Measurements from ENCODE around the gene SLC26A8. TPM values are rescaled to one million over a fixed set of nuclear protein-coding genes. Genes with fewer than 3 reads are reported as not detected.
"Not testable (repeated sequence)": the region's sequence is repeated elsewhere in the genome, so short reads cannot be mapped to it uniquely, and the experiment has no call there.

The SLC26A8 gene
- total RNA-seq, 1 donor from 2014 or later: not detected

- no peak for TF ChIP-seq POLR2AphosphoS5 (IDR thresholded peaks at IDR 0.05; ENCODE audit: insufficient read depth in 1 of 2, low read depth in 1 of 2)
- no peak for TF ChIP-seq CTCF (IDR thresholded peaks at IDR 0.05)
- TF ChIP-seq POLR2A (IDR thresholded peaks at IDR 0.05): no peak
- no peak for DNase-seq (ENCODE audit: extremely low spot score in 2 of 2)
- Histone ChIP-seq H3K27me3 (no peaks in the 10 kb centered on the region), H3K36me3 (no peaks in the 10 kb centered on the region), H3K4me1 (no peaks in the 10 kb centered on the region), H3K9me3 (no peaks in the 10 kb centered on the region), H3K4me3 (no peak overlapping the region), H3K27ac (no peak overlapping the region)
- intact Hi-C loops (cut with DNase I): no loop called here
These were observed 8.8 kb downstream of the SLC26A8 start for GRCh38 chr6:36015666-36016065.

GRCh38 chr6:36000451-36000850 lies 24.0 kb downstream of the SLC26A8 start:
- intact Hi-C loops (cut with DNase I): no loop called here
- TF ChIP-seq POLR2AphosphoS5 (IDR thresholded peaks at IDR 0.05; ENCODE audit: insufficient read depth in 1 of 2, low read depth in 1 of 2) (no peak), CTCF (IDR thresholded peaks at IDR 0.05) (no peak), POLR2A (IDR thresholded peaks at IDR 0.05) (no peak)
- H3K27ac ChIP-seq: no peak overlapping the region
- H3K4me1 ChIP-seq: no peaks in the 10 kb centered on the region
- H3K27me3 ChIP-seq: no peaks in the 10 kb centered on the region
- H3K36me3 ChIP-seq: no peaks in the 10 kb centered on the region
- no peak overlapping the region for H3K4me3 ChIP-seq
- DNase-seq (ENCODE audit: extremely low spot score in 2 of 2): no peak
- H3K9me3 ChIP-seq: no peaks in the 10 kb centered on the region

GRCh38 chr6:35993150-35993549 lies 31.3 kb downstream of the SLC26A8 start:
- intact Hi-C loops (cut with DNase I): no loop called here
- no peak for DNase-seq (ENCODE audit: extremely low spot score in 2 of 2)
- H3K27me3 ChIP-seq: no peaks in the 10 kb centered on the region
- H3K27ac ChIP-seq: no peak overlapping the region
- H3K4me3 ChIP-seq: no peak overlapping the region
- no peak for TF ChIP-seq CTCF (IDR thresholded peaks at IDR 0.05)
- no peak for TF ChIP-seq POLR2AphosphoS5 (IDR thresholded peaks at IDR 0.05; ENCODE audit: insufficient read depth in 1 of 2, low read depth in 1 of 2)
- no peak for TF ChIP-seq POLR2A (IDR thresholded peaks at IDR 0.05)
- H3K9me3 ChIP-seq: no peaks in the 10 kb centered on the region
- H3K36me3 ChIP-seq: no peaks in the 10 kb centered on the region
- no peaks in the 10 kb centered on the region for H3K4me1 ChIP-seq

GRCh38 chr6:35988047-35988446 lies 36.4 kb downstream of the SLC26A8 start:
- H3K36me3 ChIP-seq; H3K4me1 ChIP-seq; DNase-seq (ENCODE audit: extremely low spot score in 2 of 2); H3K27ac ChIP-seq; H3K9me3 ChIP-seq; H3K4me3 ChIP-seq; intact Hi-C loops (cut with DNase I); H3K27me3 ChIP-seq: not testable (repeated sequence)

- no peak for TF ChIP-seq POLR2AphosphoS5 (IDR thresholded peaks at IDR 0.05; ENCODE audit: insufficient read depth in 1 of 2, low read depth in 1 of 2)
- no peak for TF ChIP-seq POLR2A (IDR thresholded peaks at IDR 0.05)
- TF ChIP-seq CTCF (IDR thresholded peaks at IDR 0.05): no peak
- H3K9me3 ChIP-seq: no peaks in the 10 kb centered on the region
- DNase-seq (ENCODE audit: extremely low spot score in 2 of 2): no peak
- no peak overlapping the region for H3K4me3 ChIP-seq
- no peaks in the 10 kb centered on the region for H3K4me1 ChIP-seq
- H3K27me3 ChIP-seq: no peaks in the 10 kb centered on the region
- H3K36me3 ChIP-seq: no peaks in the 10 kb centered on the region
- H3K27ac ChIP-seq: no peak overlapping the region
- intact Hi-C loops (cut with DNase I): no loop called here
These were observed 39.7 kb downstream of the SLC26A8 start for GRCh38 chr6:35984701-35985100.

Measured in vagina (tissue), 2 donors.